Measurements from ENCODE around the gene GPC3. TPM values are rescaled to one million over a fixed set of nuclear protein-coding genes. Genes with fewer than 3 reads are reported as not detected.

The GPC3 gene
- total RNA-seq, 4 donors from 2014 or later = 1.2 to 13.3 (median 8.0) TPM

GRCh38 chrX:133661962-133662839 is 323.2 kb downstream of the GPC3 start:
- TF ChIP-seq EP300 (IDR thresholded peaks at IDR 0.05) = no peak
- no peak for TF ChIP-seq POLR2A (IDR thresholded peaks at IDR 0.05; ENCODE audit: low read depth)
- TF ChIP-seq POLR2AphosphoS5 (IDR thresholded peaks at IDR 0.05) = no peak
- no peak for TF ChIP-seq CTCF (IDR thresholded peaks at IDR 0.05)
- Histone ChIP-seq H3K27me3 (no peaks in the 10 kb centered on the region), H3K9me3 (no peaks in the 10 kb centered on the region), H3K36me3 (no peaks in the 10 kb centered on the region), H3K4me3 (no peak overlapping the region), H3K27ac (replicated peaks in 1 of 4) (no peak overlapping the region), H3K4me1 (no peaks in the 10 kb centered on the region)
- 72% methylated on average over 3 of the region's 3 CpGs for WGBS
- intact Hi-C loops (cut with DNase I) = no loop called here
- DNase-seq (ENCODE audit: extremely low spot score) = no peak

- Histone ChIP-seq H3K4me1 (peaks cover 0 to 5% (median 2%) of the 10 kb centered on the region in 4 donors), H3K4me3 (no peak overlapping the region), H3K9me3 (no peaks in the 10 kb centered on the region), H3K27me3 (no peaks in the 10 kb centered on the region), H3K27ac (replicated peaks in 1 of 4) (no peak overlapping the region), H3K36me3 (no peaks in the 10 kb centered on the region)
- no peak for DNase-seq (ENCODE audit: extremely low spot score)
- intact Hi-C loops (cut with DNase I) = no loop called here
- no peak for TF ChIP-seq POLR2AphosphoS5 (IDR thresholded peaks at IDR 0.05)
- TF ChIP-seq POLR2A (IDR thresholded peaks at IDR 0.05; ENCODE audit: low read depth) = no peak
- TF ChIP-seq EP300 (IDR thresholded peaks at IDR 0.05) = no peak
- TF ChIP-seq CTCF (IDR thresholded peaks at IDR 0.05) = no peak
Measured at GRCh38 chrX:133660281-133660680, 325.1 kb downstream of the GPC3 start.

GRCh38 chrX:133658293-133658911 is 327.0 kb downstream of the GPC3 start:
- Histone ChIP-seq H3K27ac (replicated peaks in 1 of 4) (no peak overlapping the region), H3K4me3 (no peak overlapping the region), H3K27me3 (no peaks in the 10 kb centered on the region), H3K4me1 (peaks cover 0 to 5% (median 2%) of the 10 kb centered on the region in 4 donors), H3K9me3 (no peaks in the 10 kb centered on the region), H3K36me3 (no peaks in the 10 kb centered on the region)
- TF ChIP-seq EP300 (IDR thresholded peaks at IDR 0.05) (no peak), POLR2A (IDR thresholded peaks at IDR 0.05; ENCODE audit: low read depth) (no peak), CTCF (IDR thresholded peaks at IDR 0.05) (no peak), POLR2AphosphoS5 (IDR thresholded peaks at IDR 0.05) (no peak)
- WGBS = 69% methylated on average over 3 of the region's 3 CpGs
- intact Hi-C loops (cut with DNase I) = no loop called here
- no peak for DNase-seq (ENCODE audit: extremely low spot score)

- Histone ChIP-seq H3K4me3 (no peak overlapping the region), H3K27ac (replicated peaks in 1 of 4) (no peak overlapping the region), H3K4me1 (peaks cover 0 to 5% (median 2%) of the 10 kb centered on the region in 4 donors), H3K27me3 (no peaks in the 10 kb centered on the region), H3K9me3 (no peaks in the 10 kb centered on the region), H3K36me3 (no peaks in the 10 kb centered on the region)
- intact Hi-C loops (cut with DNase I) = no loop called here
- TF ChIP-seq POLR2A (IDR thresholded peaks at IDR 0.05; ENCODE audit: low read depth) (no peak), POLR2AphosphoS5 (IDR thresholded peaks at IDR 0.05) (no peak), CTCF (IDR thresholded peaks at IDR 0.05) (no peak), EP300 (IDR thresholded peaks at IDR 0.05) (no peak)
- no peak for DNase-seq (ENCODE audit: extremely low spot score)
- 32% methylated on average over 2 of the region's 2 CpGs for WGBS
Measured at GRCh38 chrX:133655275-133656265, 329.8 kb downstream of the GPC3 start.

All from esophagus muscularis mucosa (tissue), 4 donors.